Thyroid gland (tissue), 4 donors: ENCODE results near the gene GPR83.

Experiments used
- POLR2A ChIP-seq, 2 donors: fragments of 450-650 bp; IDR thresholded peaks; one replicate each; pipeline ENCODE4 v1.6.1; 2017; ENCODE audit warnings: antibody characterized with exemption in 2 of 2, mild to moderate bottlenecking in 2 of 2, moderate library complexity in 1 of 2
- TF ChIP-seq, protein P1 (sequence below), 6 experiments: fragments of 200-600 bp in 3 of 6; fragments of 450-650 bp in 3 of 6; sonication (generic) in 3 of 6; IDR thresholded peaks; one replicate each; pipeline ENCODE4 v1.5.1; 2016 to 2019; ENCODE audit warnings: antibody characterized with exemption in 6 of 6, mild to moderate bottlenecking in 2 of 6, inconsistent platforms in 1 of 6, moderate library complexity in 1 of 6

DNA sequence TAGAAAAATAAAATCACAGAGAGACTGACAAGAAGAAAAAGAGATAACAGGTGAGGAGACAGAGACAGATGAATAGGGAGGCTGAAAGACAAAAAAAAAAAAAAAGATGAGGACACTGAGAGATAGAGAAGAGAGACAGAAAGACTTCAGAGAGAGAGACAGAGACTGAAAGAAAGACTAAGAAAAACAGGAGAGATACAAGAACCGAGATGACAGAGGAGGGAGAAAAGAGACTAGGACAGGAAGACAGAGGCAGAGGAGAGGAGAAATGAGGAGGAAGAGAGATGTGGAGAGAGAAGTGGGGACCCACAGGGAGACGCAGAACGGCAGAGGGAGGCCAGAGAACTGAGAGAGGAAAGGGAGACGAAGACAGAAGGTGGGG is 771 bp downstream of the GPR83 start:
- TF ChIP-seq, protein P1, sequence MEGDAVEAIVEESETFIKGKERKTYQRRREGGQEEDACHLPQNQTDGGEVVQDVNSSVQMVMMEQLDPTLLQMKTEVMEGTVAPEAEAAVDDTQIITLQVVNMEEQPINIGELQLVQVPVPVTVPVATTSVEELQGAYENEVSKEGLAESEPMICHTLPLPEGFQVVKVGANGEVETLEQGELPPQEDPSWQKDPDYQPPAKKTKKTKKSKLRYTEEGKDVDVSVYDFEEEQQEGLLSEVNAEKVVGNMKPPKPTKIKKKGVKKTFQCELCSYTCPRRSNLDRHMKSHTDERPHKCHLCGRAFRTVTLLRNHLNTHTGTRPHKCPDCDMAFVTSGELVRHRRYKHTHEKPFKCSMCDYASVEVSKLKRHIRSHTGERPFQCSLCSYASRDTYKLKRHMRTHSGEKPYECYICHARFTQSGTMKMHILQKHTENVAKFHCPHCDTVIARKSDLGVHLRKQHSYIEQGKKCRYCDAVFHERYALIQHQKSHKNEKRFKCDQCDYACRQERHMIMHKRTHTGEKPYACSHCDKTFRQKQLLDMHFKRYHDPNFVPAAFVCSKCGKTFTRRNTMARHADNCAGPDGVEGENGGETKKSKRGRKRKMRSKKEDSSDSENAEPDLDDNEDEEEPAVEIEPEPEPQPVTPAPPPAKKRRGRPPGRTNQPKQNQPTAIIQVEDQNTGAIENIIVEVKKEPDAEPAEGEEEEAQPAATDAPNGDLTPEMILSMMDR (IDR thresholded peaks at IDR 0.05): no peak
- TF ChIP-seq POLR2A (IDR thresholded peaks at IDR 0.05): no peak
